ENCODE results near the gene MATN1. TPM values are rescaled to one million over a fixed set of nuclear protein-coding genes. Genes with fewer than 3 reads are reported as not detected.

Gene MATN1
- total RNA-seq, 1 experiment from 2014 or later, result not detected

DNA sequence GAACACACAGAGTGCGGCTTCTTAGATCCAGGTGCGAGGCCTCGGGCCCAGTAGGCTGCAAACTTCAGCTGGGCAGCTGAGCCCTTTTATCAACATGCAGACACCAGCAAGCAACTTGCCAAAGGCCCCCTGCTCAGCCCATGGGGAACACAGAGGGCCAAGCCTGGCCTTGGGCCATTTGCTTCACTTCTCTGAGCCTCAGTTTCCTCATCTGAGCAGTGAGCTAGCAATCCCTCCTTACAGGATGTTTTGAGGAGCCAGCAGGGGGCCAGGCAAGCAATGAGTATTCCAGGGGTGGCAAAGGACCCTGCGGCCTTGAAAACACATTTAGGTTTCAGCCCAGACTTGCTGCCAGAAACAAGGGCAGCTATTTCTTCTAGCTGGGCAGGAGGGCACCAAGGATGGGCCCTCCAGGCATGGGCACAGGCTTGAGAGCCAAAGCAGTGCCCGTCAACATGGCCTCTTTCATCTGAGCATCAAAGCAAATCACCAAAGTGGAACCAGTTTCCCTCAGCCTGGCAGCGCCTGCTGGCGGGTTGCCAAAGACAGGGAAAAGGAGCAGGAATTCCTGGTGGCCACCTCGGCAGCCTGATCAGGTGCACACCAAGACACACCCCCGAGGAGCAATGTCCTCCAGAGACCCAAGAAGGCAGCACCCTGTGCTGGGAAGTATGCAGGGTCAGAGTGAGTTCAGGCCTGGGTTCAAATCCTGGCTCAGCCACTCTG is 1.4 kb downstream of the MATN1 start:
- no peak overlapping the region for H3K4me3 ChIP-seq (ENCODE audit: low read depth, low read length)
- H3K9me3 ChIP-seq, result no peaks in the 10 kb centered on the region
- ChIA-PET CTCF (interaction anchor here (1.1 kb wide), 1 partner anchor 58 kb away, joined by 6 read pairs; no protein-coding TSS in a partner anchor), POLR2A (no interaction called here)
- H3K36me3 ChIP-seq (ENCODE audit: control insufficient read depth, insufficient read depth, low read length), result no peaks in the 10 kb centered on the region
- intact Hi-C loops (cut with micrococcal nuclease; ENCODE audit: unreplicated experiment), result no loop called here
- Mint-ChIP-seq H3K36me3 (ENCODE audit: insufficient read depth, unreplicated experiment) (peaks cover 8% of the 10 kb centered on the region), H3K9me3 (ENCODE audit: unreplicated experiment) (no peaks in the 10 kb centered on the region), H3K4me3 (ENCODE audit: unreplicated experiment) (no peak overlapping the region), H3K27me3 (ENCODE audit: insufficient read depth, unreplicated experiment) (no peaks in the 10 kb centered on the region), H3K4me1 (ENCODE audit: low read depth, unreplicated experiment) (no peaks in the 10 kb centered on the region), H3K27ac (ENCODE audit: unreplicated experiment) (no peak overlapping the region)
- DNase-seq, result no peak
- H3K4me1 ChIP-seq, result no peaks in the 10 kb centered on the region
- H3K27me3 ChIP-seq (replicated peaks; ENCODE audit: control insufficient read depth, insufficient read depth, low read length), result no peaks in the 10 kb centered on the region
- no TSS peak for BruUV-seq (replicated peaks)
- TF ChIP-seq CTCF (IDR thresholded peaks at IDR 0.05; ENCODE audit: insufficient read depth in 1 of 2, low read depth in 1 of 2, low read length in 1 of 2, severe bottlenecking in 1 of 2, unreplicated experiment in 1 of 2), result no peak

- intact Hi-C loops (cut with micrococcal nuclease; ENCODE audit: unreplicated experiment), result no loop called here
Measured at GRCh38 chr1:30721341-30721793, 2.0 kb downstream of the MATN1 start.

More at GRCh38 chr1:30721341-30721793, 2.0 kb downstream of the MATN1 start:
- H3K36me3 Mint-ChIP-seq (ENCODE audit: insufficient read depth, unreplicated experiment), result peaks cover 8% of the 10 kb centered on the region
- BruUV-seq (replicated peaks), result no TSS peak
- no peaks in the 10 kb centered on the region for H3K4me1 Mint-ChIP-seq (ENCODE audit: low read depth, unreplicated experiment)
- POLR2A ChIA-PET, result no interaction called here
- H3K27ac Mint-ChIP-seq (ENCODE audit: unreplicated experiment), result no peak overlapping the region
- CTCF ChIA-PET, result interaction anchor here (1.1 kb wide), 1 partner anchor 59 kb away, joined by 6 read pairs; no protein-coding TSS in a partner anchor
- H3K4me1 ChIP-seq, result no peaks in the 10 kb centered on the region
- no peaks in the 10 kb centered on the region for H3K9me3 ChIP-seq
- H3K9me3 Mint-ChIP-seq (ENCODE audit: unreplicated experiment), result no peaks in the 10 kb centered on the region
- no peaks in the 10 kb centered on the region for H3K27me3 ChIP-seq (replicated peaks; ENCODE audit: control insufficient read depth, insufficient read depth, low read length)
- no peak for TF ChIP-seq CTCF (IDR thresholded peaks at IDR 0.05; ENCODE audit: insufficient read depth in 1 of 2, low read depth in 1 of 2, low read length in 1 of 2, severe bottlenecking in 1 of 2, unreplicated experiment in 1 of 2)
- no peak for DNase-seq
- no peaks in the 10 kb centered on the region for H3K36me3 ChIP-seq (ENCODE audit: control insufficient read depth, insufficient read depth, low read length)
- no peak overlapping the region for H3K4me3 ChIP-seq (ENCODE audit: low read depth, low read length)
- no peaks in the 10 kb centered on the region for H3K27me3 Mint-ChIP-seq (ENCODE audit: insufficient read depth, unreplicated experiment)
- no peak overlapping the region for H3K4me3 Mint-ChIP-seq (ENCODE audit: unreplicated experiment)
